ENCODE data around the gene CARMIL3. TPM values are rescaled to one million over a fixed set of nuclear protein-coding genes. Genes with fewer than 3 reads are reported as not detected.

Gene CARMIL3
- total and polyA plus RNA-seq, 2 of the 4 experiments (the other 2 are of a cell fraction): under 0.01 TPM; not detected in 1

- POLR2A ChIA-PET (ENCODE audit: unreplicated experiment): no interaction called here
- DNase-seq (peak; percentile 71), ATAC-seq (ENCODE audit: low read depth) (peak; percentile 98)
- Histone ChIP-seq H3K27ac (ENCODE audit: insufficient read depth, low read length) (no peak overlapping the region), H3K9me1 (ENCODE audit: insufficient read depth, low read length) (no peaks in the 10 kb centered on the region), H3K4ac (ENCODE audit: low read depth, low read length) (no peak overlapping the region), H2BK120ac (ENCODE audit: low read depth, low read length) (no peak overlapping the region), H4K20me1 (ENCODE audit: insufficient read depth, low read length) (no peaks in the 10 kb centered on the region), H3K18ac (ENCODE audit: low read depth, low read length) (no peak overlapping the region), H3K4me1 (ENCODE audit: control insufficient read depth, insufficient read depth, low read length) (peaks cover 2% of the 10 kb centered on the region; the same call in 1 of the 2 replicates), H2BK20ac (ENCODE audit: low read depth, low read length) (no peak overlapping the region), H2AK5ac (ENCODE audit: low read depth, low read length) (no peak overlapping the region), H2AFZ (replicated peaks; ENCODE audit: low read length, poor library complexity) (no peak overlapping the region), H4K8ac (ENCODE audit: low read depth in 2 of 2, low read length in 2 of 2) (no peak overlapping the region), H3K14ac (replicated peaks; ENCODE audit: low read depth, low read length) (no peak overlapping the region), H3K36me3 (ENCODE audit: control insufficient read depth, insufficient read depth, low read length) (no peaks in the 10 kb centered on the region), H3K9ac (ENCODE audit: low read depth, low read length) (no peak overlapping the region), H4K5ac (ENCODE audit: low read depth, low read length) (no peak overlapping the region), H3K9me3 (ENCODE audit: control insufficient read depth, insufficient read depth, low read length) (no peaks in the 10 kb centered on the region), H2AK9ac (replicated peaks; ENCODE audit: low read depth, low read length, poor library complexity) (no peak overlapping the region), H3K27me3 (ENCODE audit: control insufficient read depth, insufficient read depth, low read length) (no peaks in the 10 kb centered on the region), H2BK5ac (ENCODE audit: low read depth, low read length, poor library complexity, severe bottlenecking) (no peak overlapping the region), H3K23ac (ENCODE audit: low read depth, low read length) (no peak overlapping the region), H2BK15ac (ENCODE audit: low read depth, low read length) (no peak overlapping the region), H4K91ac (ENCODE audit: insufficient read depth, low read depth, low read length) (no peak overlapping the region), H3K4me3 (ENCODE audit: insufficient read depth, low read depth, low read length) (no peak overlapping the region), H3K4me2 (ENCODE audit: low read depth, low read length) (no peak overlapping the region), H3K79me1 (ENCODE audit: low read depth in 1 of 2, low read length in 2 of 2) (no peaks in the 10 kb centered on the region), H3K56ac (ENCODE audit: extremely low read depth, insufficient read depth, low read length) (no peak overlapping the region)
- intact Hi-C loops (cut with micrococcal nuclease) (loop anchor here (1.0 to 5.0 kb wide), 6 partner anchors 22 to 228 kb away; partner anchors contain the start of genes CARMIL3 and TINF2), dilution Hi-C loops (cut with HindIII; ENCODE audit: low sequenced_read_pairs, unreplicated experiment) (no loop called here), in situ Hi-C loops (cut with MboI; ENCODE audit: low sequenced_read_pairs) (loop anchor here (5.0 kb wide), 1 partner anchor 37 kb away; no protein-coding TSS in a partner anchor)
- TF ChIP-seq CTCF (conservative IDR thresholded peaks at IDR 0.05; ENCODE audit: low read depth, low read length) (peak; percentile 96), SMC3 (IDR thresholded peaks at IDR 0.05; ENCODE audit: low read depth, low read length) (peak; percentile 83), FOS (IDR thresholded peaks at IDR 0.05; ENCODE audit: low read depth, low read length) (no peak), CEBPB (IDR thresholded peaks at IDR 0.05; ENCODE audit: low read depth, low read length) (no peak), POLR2A (IDR thresholded peaks at IDR 0.05; ENCODE audit: low read depth, low read length) (0 out of 2 replicates have a peak, but pooled peaks have one; percentile 39), BHLHE40 (IDR thresholded peaks at IDR 0.05; ENCODE audit: low read depth, low read length) (no peak), MAZ (IDR thresholded peaks at IDR 0.05; ENCODE audit: borderline replicate concordance, low read depth, low read length) (no peak), RAD21 (IDR thresholded peaks at IDR 0.05; ENCODE audit: low read length) (peak; percentile 96), ELK1 (IDR thresholded peaks at IDR 0.05; ENCODE audit: borderline replicate concordance, low read depth, low read length) (no peak)
- CTCF ChIA-PET: no interaction called here
- no TSS peak for BruUV-seq (replicated peaks)
- no CpG with 5 or more reads among the region's 12 CpGs for WGBS, 2 experiments (ENCODE audit: extremely low coverage in 2 of 2, insufficient read length in 1 of 2)
Observed at GRCh38 chr14:24013654-24014514, 37.9 kb upstream of the CARMIL3 start.

Data from IMR-90 (cell line).